OCI-LY3 (cell line): Measurements from ENCODE around the gene MTMR3.
"Not testable (repeated sequence)": the region's sequence is repeated elsewhere in the genome, so short reads cannot be mapped to it uniquely, and the experiment has no call there.

ENCODE experiments used
- H2AFZ ChIP-seq: fragments of 200-600, 300-600 bp; shearing (Covaris generic); 2 replicates; pipeline ENCODE4 v1.6.0; 2014; ENCODE audit warnings: antibody characterized with exemption, low read depth, low read length
- H3K27ac ChIP-seq: fragments of 200-600, 300-600 bp; sonication (generic); 2 replicates; pipeline ENCODE4 v1.5.1; 2014; ENCODE audit warnings: mild to moderate bottlenecking, low read length, moderate library complexity, mixed read lengths
- H3K27me3 ChIP-seq: fragments of 200-600, 300-600 bp; sonication (generic); 2 replicates; pipeline ENCODE4 v1.6.1; 2014; ENCODE audit warnings: low read depth, low read length, mixed read lengths
- H3K36me3 ChIP-seq: fragments of 200-600, 300-600 bp; sonication (generic); replicated peaks from 2 replicates; pipeline ENCODE3; 2014; ENCODE audit warnings: low read depth, low read length, mixed read lengths
- H3K4me1 ChIP-seq: fragments of 300-600, 200-600 bp; sonication (generic); 2 replicates; pipeline ENCODE4 v1.6.1; 2014; ENCODE audit warnings: low read length, mixed read lengths
- H3K4me2 ChIP-seq: fragments of 200-600, 300-600 bp; sonication (generic); 2 replicates; pipeline ENCODE4 v1.6.1; 2014; ENCODE audit warnings: low read length, mixed read lengths
- H3K4me3 ChIP-seq: fragments of 300-600, 200-600 bp; sonication (generic); 2 replicates; pipeline ENCODE4 v1.5.1; 2014; ENCODE audit warnings: antibody characterized with exemption, mild to moderate bottlenecking, low read length, moderate library complexity
- H3K79me2 ChIP-seq: fragments of 300-600, 200-600 bp; shearing (Covaris generic); 2 replicates; pipeline ENCODE4 v1.6.1; 2014; ENCODE audit warnings: mild to moderate bottlenecking, low read length, mixed read lengths
- H3K9ac ChIP-seq: fragments of 300-600, 200-600 bp; shearing (Covaris generic); 2 replicates; pipeline ENCODE4 v1.6.0; 2014; ENCODE audit warnings: mild to moderate bottlenecking, low read length, moderate library complexity
- H3K9me3 ChIP-seq: fragments of 200-600, 300-600 bp; shearing (Covaris generic); 2 replicates; pipeline ENCODE4 v1.6.1; 2014; ENCODE audit warnings: low read length, mixed read lengths; ENCODE audit not compliant: insufficient read depth
- H4K20me1 ChIP-seq: fragments of 200-600, 300-600 bp; sonication (generic); 2 replicates; pipeline ENCODE4 v1.6.1; 2016; ENCODE audit warnings: low read length, mixed read lengths; ENCODE audit not compliant: insufficient read depth
- CTCF ChIP-seq: fragments of 200-600, 300-600 bp; sonication (generic); IDR thresholded peaks from 2 replicates; pipeline ENCODE4 v1.5.1; 2014; ENCODE audit warnings: antibody characterized with exemption, low read length, low read depth
- EZH2phosphoT487 ChIP-seq: fragments of 200-600 bp; shearing (Covaris generic); IDR thresholded peaks from 2 replicates; pipeline ENCODE4 v1.6.1; 2018; ENCODE audit warnings: antibody characterized with exemption, mixed run types, low read depth

MTMR3 gene

DNA sequence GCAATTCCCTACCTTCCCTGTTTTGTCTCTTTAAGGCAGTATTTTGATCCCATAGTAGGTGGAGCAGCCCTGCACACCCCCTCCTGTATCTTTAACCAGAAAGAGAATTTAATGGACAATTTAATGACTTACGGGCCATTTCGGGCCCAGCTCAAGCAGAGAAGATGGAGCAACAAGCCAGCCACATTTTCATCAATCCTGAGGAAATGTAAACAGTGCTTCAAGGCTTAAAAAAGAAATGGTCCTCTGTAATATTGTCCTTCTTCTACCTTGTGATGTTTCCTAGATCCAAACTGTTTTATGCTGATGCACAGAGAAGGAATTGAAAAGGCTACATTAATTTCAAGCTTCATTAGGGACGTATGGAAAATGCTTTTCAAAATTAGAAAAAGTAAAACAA lies 88.6 kb downstream of the MTMR3 start:
- Histone ChIP-seq H3K4me1 (no peaks in the 10 kb centered on the region), H3K9ac (no peak overlapping the region), H3K36me3 (no peaks in the 10 kb centered on the region), H4K20me1 (no peaks in the 10 kb centered on the region), H3K79me2 (no peaks in the 10 kb centered on the region), H3K4me2 (no peak overlapping the region), H3K27me3 (no peaks in the 10 kb centered on the region), H3K9me3 (no peaks in the 10 kb centered on the region), H3K4me3 (no peak overlapping the region), H3K27ac (no peak overlapping the region), H2AFZ (no peak overlapping the region)
- TF ChIP-seq CTCF (no peak), EZH2phosphoT487 (no peak)

GRCh38 chr22:29972121-29972520 lies 89.1 kb downstream of the MTMR3 start:
- no peak overlapping the region for H3K9ac ChIP-seq
- H2AFZ ChIP-seq: no peak overlapping the region
- H3K4me1 ChIP-seq: peaks cover 2% of the 10 kb centered on the region; the same call in 1 of the 2 replicates
- H3K36me3 ChIP-seq: no peaks in the 10 kb centered on the region
- no peaks in the 10 kb centered on the region for H3K27me3 ChIP-seq
- TF ChIP-seq CTCF: no peak
- TF ChIP-seq EZH2phosphoT487: no peak
- no peak overlapping the region for H3K4me2 ChIP-seq
- H3K4me3 ChIP-seq: no peak overlapping the region
- no peak overlapping the region for H3K27ac ChIP-seq
- no peaks in the 10 kb centered on the region for H4K20me1 ChIP-seq
- no peaks in the 10 kb centered on the region for H3K9me3 ChIP-seq
- H3K79me2 ChIP-seq: no peaks in the 10 kb centered on the region

DNA sequence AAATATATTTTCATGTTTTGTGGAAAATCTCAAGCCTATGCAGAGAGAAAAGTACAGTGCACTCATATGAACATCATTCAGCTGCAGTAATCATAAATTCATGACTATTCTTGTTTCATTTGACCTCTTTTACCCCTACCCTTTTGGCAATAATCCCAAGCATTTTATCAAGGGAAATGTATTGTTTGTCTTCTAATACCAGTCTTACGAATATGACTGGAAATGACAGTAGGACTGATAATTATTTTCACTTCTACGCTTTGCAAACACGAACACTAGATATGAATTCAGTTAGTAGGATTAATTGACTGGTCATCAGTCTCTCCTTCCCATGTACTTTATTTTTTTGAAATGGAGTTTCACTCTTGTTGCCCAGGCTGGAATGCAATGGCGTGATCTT lies 90.3 kb downstream of the MTMR3 start:
- H4K20me1 ChIP-seq: peaks cover 2% of the 10 kb centered on the region; the same call in 1 of the 2 replicates
- H3K79me2 ChIP-seq: no peaks in the 10 kb centered on the region
- no peak overlapping the region for H3K4me2 ChIP-seq
- no peak overlapping the region for H3K4me3 ChIP-seq
- no peaks in the 10 kb centered on the region for H3K36me3 ChIP-seq
- H3K4me1 ChIP-seq: peaks cover 9% of the 10 kb centered on the region
- TF ChIP-seq EZH2phosphoT487 (no peak), CTCF (no peak)
- H3K27ac ChIP-seq: no peak overlapping the region
- no peak overlapping the region for H3K9ac ChIP-seq
- no peak overlapping the region for H2AFZ ChIP-seq
- H3K27me3 ChIP-seq: no peaks in the 10 kb centered on the region
- no peaks in the 10 kb centered on the region for H3K9me3 ChIP-seq

- H3K4me2 ChIP-seq, H3K27me3 ChIP-seq, H3K4me3 ChIP-seq, H4K20me1 ChIP-seq, H3K36me3 ChIP-seq, H3K79me2 ChIP-seq, H3K27ac ChIP-seq, H2AFZ ChIP-seq, H3K9me3 ChIP-seq, H3K9ac ChIP-seq: not testable (repeated sequence)
- H3K4me1 ChIP-seq: peaks cover 11% of the 10 kb centered on the region
Measured at GRCh38 chr22:29973680-29974079, 90.7 kb downstream of the MTMR3 start.

DNA sequence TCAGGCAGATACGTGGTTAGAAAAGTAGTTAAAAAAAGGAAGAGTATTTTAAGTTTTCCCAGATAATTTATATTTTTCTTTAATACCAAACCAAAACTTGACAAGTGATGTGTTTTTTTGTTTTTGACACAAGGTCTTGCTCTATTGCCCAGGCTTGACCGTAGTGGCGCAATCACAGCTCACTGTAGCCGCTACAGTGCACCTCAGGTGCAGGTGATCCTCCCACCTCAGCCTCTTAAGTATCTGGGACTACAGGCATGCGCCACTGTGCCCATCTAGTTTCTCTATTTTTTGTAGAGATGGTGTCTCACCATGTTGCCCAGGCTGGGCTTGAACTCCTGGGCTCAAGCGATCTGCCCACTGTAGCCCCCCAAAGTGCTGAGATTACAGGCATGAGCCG lies 92.5 kb downstream of the MTMR3 start:
- Histone ChIP-seq H3K4me3 (no peak overlapping the region), H3K9me3 (no peaks in the 10 kb centered on the region), H3K4me1 (peaks cover 29% of the 10 kb centered on the region), H3K79me2 (no peaks in the 10 kb centered on the region), H3K36me3 (peaks cover 5% of the 10 kb centered on the region), H4K20me1 (peaks cover 17% of the 10 kb centered on the region), H3K9ac (no peak overlapping the region), H3K27ac (no peak overlapping the region), H3K4me2 (no peak overlapping the region), H2AFZ (no peak overlapping the region), H3K27me3 (no peaks in the 10 kb centered on the region)
- TF ChIP-seq EZH2phosphoT487 (no peak), CTCF (no peak)
